Measurements from ENCODE around the gene PRSS12. TPM values are rescaled to one million over a fixed set of nuclear protein-coding genes. Genes with fewer than 3 reads are reported as not detected.

The PRSS12 gene
- polyA plus RNA-seq, 1 of the 3 experiments (the other 2 are of a cell fraction): 137 TPM

DNA sequence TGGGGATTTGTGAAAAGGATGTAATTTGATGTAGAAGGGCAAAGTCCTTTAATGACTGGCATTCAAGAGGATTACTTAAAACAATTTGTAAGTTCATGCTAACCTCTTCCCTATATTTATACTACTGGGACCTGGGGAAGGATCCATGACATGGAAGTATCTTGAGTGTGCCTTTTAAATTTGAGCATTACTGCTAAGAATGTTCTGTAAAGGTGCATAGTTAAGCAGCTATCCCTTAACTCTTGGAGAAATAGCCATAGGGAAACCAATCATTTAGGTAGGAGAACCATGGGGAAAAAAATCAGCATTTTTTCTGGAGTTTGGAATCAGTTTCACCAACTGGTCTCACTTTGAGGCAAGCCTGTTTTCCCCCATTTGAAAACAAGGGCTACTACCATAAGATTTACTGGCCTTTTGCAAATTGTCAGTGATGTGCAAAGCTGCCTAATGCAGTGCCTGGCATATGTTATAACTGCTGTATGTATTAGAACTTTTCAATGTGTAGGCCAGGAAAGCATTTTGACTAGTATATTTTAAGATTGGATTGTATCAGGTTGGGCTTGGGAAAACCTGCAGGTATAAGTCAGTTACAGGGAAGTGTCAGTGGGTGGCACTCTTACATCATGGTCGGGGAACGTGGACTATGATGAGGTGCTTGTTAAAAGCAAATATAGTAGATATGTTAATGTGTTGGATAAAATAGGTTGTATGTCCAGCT lies 72.1 kb downstream of the PRSS12 start (continued):
- TF ChIP-seq TEAD4 (IDR thresholded peaks at IDR 0.05; ENCODE audit: borderline replicate concordance, insufficient read depth): peak; percentile 14; the same call in 1 of the 2 replicates

DNA sequence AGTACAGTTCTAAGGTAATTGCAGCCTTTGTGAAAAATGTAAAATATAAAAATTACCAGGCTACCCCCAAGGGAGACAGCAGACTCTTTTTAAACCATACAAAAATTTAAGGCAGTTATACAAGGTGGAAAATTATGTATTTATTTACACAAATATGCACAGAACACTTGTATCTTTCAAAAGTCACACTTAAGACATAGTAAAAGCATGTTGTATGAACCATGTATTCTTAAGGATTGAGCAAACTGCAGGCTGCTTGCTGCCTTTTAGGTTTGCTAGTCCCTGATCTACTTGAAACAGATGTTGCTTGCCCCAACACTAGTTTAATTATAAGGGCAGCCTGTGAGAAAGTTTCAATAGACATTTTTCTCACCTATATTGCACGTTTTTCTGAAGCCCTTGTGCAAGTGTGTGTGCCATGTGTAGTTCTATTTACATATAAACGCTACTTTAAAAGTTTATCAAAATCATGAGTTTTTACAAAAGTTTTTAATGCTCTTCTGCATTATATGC lies 72.8 kb downstream of the PRSS12 start:
- Histone ChIP-seq H3K9ac (peak overlapping the region; percentile 93), H3K36me3 (replicated peaks in 1 of 2; ENCODE audit: control insufficient read depth in 1 of 2, insufficient read depth in 2 of 2, low read length in 1 of 2) (peaks cover 24 to 32% of the 10 kb centered on the region in 2 experiments), H3K4me1 (ENCODE audit: control insufficient read depth in 1 of 2, insufficient read depth in 2 of 2, low read depth in 1 of 2, low read length in 1 of 2) (peaks cover 10 to 21% of the 10 kb centered on the region in 2 experiments; a peak in 3 of 4 replicates), H3K27me3 (ENCODE audit: insufficient read depth) (no peaks in the 10 kb centered on the region), H4K20me1 (ENCODE audit: insufficient read depth) (peaks cover 27% of the 10 kb centered on the region), H3K9me3 (no peaks in the 10 kb centered on the region), H2AFZ (ENCODE audit: low read depth) (no peak overlapping the region), H3K4me2 (peak overlapping the region; percentile 78), H3K9me2 (no peaks in the 10 kb centered on the region), H3K79me2 (ENCODE audit: insufficient read depth) (peaks cover 30% of the 10 kb centered on the region), H3K27ac (ENCODE audit: low read depth in 2 of 2, low read length in 1 of 2) (peak overlapping the region; percentile 74 to 94), H3F3A (replicated peaks; ENCODE audit: insufficient read depth) (peaks cover 41% of the 10 kb centered on the region), H3K4me3 (ENCODE audit: low read depth in 2 of 2, low read length in 1 of 2) (peak overlapping the region; percentile 79 to 96)
- WGBS (ENCODE audit: low lambda C conversion rate): 6% methylated on average over 2 of the region's 2 CpGs
- no peak for DNase-seq
- TF ChIP-seq SMC3 (IDR thresholded peaks at IDR 0.05; ENCODE audit: low read depth, low read length) (no peak), MXI1 (IDR thresholded peaks at IDR 0.05; ENCODE audit: low read depth, low read length) (peak; percentile 40; the same call in 1 of the 2 replicates), MEF2A (IDR thresholded peaks at IDR 0.05; ENCODE audit: borderline replicate concordance, low read depth) (no peak), TAF1 (IDR thresholded peaks at IDR 0.05; ENCODE audit: borderline replicate concordance, low read depth, low read length) (no peak), JUND (IDR thresholded peaks at IDR 0.05) (peak; percentile 8; the same call in 1 of the 2 replicates), POLR2AphosphoS5 (IDR thresholded peaks at IDR 0.05; ENCODE audit: low read depth, low read length) (peak; percentile 14; the same call in 1 of the 2 replicates)
- TF ChIP-seq, protein P1, sequence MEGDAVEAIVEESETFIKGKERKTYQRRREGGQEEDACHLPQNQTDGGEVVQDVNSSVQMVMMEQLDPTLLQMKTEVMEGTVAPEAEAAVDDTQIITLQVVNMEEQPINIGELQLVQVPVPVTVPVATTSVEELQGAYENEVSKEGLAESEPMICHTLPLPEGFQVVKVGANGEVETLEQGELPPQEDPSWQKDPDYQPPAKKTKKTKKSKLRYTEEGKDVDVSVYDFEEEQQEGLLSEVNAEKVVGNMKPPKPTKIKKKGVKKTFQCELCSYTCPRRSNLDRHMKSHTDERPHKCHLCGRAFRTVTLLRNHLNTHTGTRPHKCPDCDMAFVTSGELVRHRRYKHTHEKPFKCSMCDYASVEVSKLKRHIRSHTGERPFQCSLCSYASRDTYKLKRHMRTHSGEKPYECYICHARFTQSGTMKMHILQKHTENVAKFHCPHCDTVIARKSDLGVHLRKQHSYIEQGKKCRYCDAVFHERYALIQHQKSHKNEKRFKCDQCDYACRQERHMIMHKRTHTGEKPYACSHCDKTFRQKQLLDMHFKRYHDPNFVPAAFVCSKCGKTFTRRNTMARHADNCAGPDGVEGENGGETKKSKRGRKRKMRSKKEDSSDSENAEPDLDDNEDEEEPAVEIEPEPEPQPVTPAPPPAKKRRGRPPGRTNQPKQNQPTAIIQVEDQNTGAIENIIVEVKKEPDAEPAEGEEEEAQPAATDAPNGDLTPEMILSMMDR (IDR thresholded peaks at IDR 0.05): no peak
- ChIA-PET CTCF (interaction anchor here (0.7 to 6.7 kb wide), 6 partner anchors 20 to 231 kb away, joined by 3 to 69 read pairs (median 3); partner anchors contain the start of gene PRSS12), POLR2A (interaction anchor here (0.6 to 1.0 kb wide), 2 partner anchors 73 to 463 kb away, joined by 3 to 8 read pairs; partner anchors contain the start of gene PRSS12)

DNA sequence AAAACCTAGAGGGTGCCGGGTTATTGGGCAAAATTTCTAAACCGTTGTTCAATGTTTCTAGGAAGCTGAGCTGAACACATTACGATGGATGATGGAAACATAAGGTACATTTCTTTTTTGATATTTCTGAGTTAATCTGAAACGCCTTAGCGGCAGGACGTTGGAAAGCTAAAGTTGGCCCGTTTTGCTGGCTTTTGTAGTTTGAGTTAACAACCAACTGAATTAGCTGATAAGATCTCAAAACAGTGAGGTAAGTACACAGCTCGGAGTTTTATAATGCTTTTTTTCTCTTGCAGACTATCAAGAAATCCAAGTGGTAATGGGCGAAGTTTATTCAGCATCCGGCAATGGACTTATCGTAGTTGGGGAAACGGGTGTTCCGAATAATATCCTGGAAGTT lies 73.5 kb downstream of the PRSS12 start:
- Histone ChIP-seq H3K79me2 (ENCODE audit: insufficient read depth) (peaks cover 30% of the 10 kb centered on the region), H3K9ac (peak overlapping the region; percentile 93), H3K27me3 (ENCODE audit: insufficient read depth) (no peaks in the 10 kb centered on the region), H3K4me2 (peak overlapping the region; percentile 78), H3K4me3 (ENCODE audit: low read depth in 2 of 2, low read length in 1 of 2) (peak overlapping the region; percentile 79 to 96), H2AFZ (ENCODE audit: low read depth) (no peak overlapping the region), H3K9me3 (no peaks in the 10 kb centered on the region), H3K9me2 (no peaks in the 10 kb centered on the region), H4K20me1 (ENCODE audit: insufficient read depth) (peaks cover 27% of the 10 kb centered on the region), H3K4me1 (ENCODE audit: control insufficient read depth in 1 of 2, insufficient read depth in 2 of 2, low read depth in 1 of 2, low read length in 1 of 2) (peaks cover 10 to 21% of the 10 kb centered on the region in 2 experiments; a peak in 3 of 4 replicates), H3F3A (replicated peaks; ENCODE audit: insufficient read depth) (peaks cover 40% of the 10 kb centered on the region), H3K36me3 (replicated peaks in 1 of 2; ENCODE audit: control insufficient read depth in 1 of 2, insufficient read depth in 2 of 2, low read length in 1 of 2) (peaks cover 24 to 32% of the 10 kb centered on the region in 2 experiments), H3K27ac (ENCODE audit: low read depth in 2 of 2, low read length in 1 of 2) (peak overlapping the region; percentile 74 to 94)
- TF ChIP-seq, protein P2, sequence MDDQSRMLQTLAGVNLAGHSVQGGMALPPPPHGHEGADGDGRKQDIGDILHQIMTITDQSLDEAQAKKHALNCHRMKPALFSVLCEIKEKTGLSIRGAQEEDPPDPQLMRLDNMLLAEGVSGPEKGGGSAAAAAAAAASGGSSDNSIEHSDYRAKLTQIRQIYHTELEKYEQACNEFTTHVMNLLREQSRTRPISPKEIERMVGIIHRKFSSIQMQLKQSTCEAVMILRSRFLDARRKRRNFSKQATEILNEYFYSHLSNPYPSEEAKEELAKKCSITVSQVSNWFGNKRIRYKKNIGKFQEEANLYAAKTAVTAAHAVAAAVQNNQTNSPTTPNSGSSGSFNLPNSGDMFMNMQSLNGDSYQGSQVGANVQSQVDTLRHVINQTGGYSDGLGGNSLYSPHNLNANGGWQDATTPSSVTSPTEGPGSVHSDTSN (IDR thresholded peaks at IDR 0.05): no peak
- peak; percentile 10; the same call in 1 of the 2 replicates for TF ChIP-seq SIN3A (IDR thresholded peaks at IDR 0.05; ENCODE audit: borderline replicate concordance, low read depth, low read length)
- peak; percentile 0; the same call in 1 of the 2 replicates for TF ChIP-seq JUND (IDR thresholded peaks at IDR 0.05)
- ChIA-PET POLR2A (interaction anchor here (1.0 kb wide), 1 partner anchor 73 kb away, joined by 8 read pairs; the partner anchor contains the start of gene PRSS12), CTCF (interaction anchor here (0.8 to 1.2 kb wide), 2 partner anchors 61 to 73 kb away, joined by 3 to 11 read pairs; partner anchors contain the start of gene PRSS12)
- 1% methylated on average over 13 of the region's 13 CpGs for WGBS (ENCODE audit: low lambda C conversion rate)
- no peak for DNase-seq
